KMS-11 (cell line): Measurements from ENCODE around the gene FAHD2A.
"Not testable (repeated sequence)": the region's sequence is repeated elsewhere in the genome, so short reads cannot be mapped to it uniquely, and the experiment has no call there.

Experiments used
- H2AFZ ChIP-seq: fragments of 200-600 bp; sonication (generic); 2 replicates; pipeline ENCODE4 v1.6.1; 2016; ENCODE audit warnings: antibody characterized with exemption, mixed run types, low read depth
- H3K27ac ChIP-seq: fragments of 200-600 bp; sonication (generic); 2 replicates; pipeline ENCODE4 v1.6.1; 2016; ENCODE audit warnings: mild to moderate bottlenecking, mixed run types
- H3K27me3 ChIP-seq: fragments of 200-600 bp; sonication (generic); 2 replicates; pipeline ENCODE4 v1.6.1; 2017; ENCODE audit warnings: mild to moderate bottlenecking, low read depth, mixed run types, moderate library complexity; ENCODE audit not compliant: insufficient read depth
- H3K36me3 ChIP-seq: fragments of 200-600 bp; sonication (generic); 2 replicates; pipeline ENCODE4 v1.6.1; 2017; ENCODE audit warnings: mild to moderate bottlenecking, mixed run types; ENCODE audit not compliant: insufficient read depth
- H3K4me1 ChIP-seq: fragments of 200-600 bp; sonication (generic); 2 replicates; pipeline ENCODE4 v1.6.1; 2016; ENCODE audit warnings: mild to moderate bottlenecking, low read depth, mixed run types; ENCODE audit not compliant: poor library complexity, severe bottlenecking
- H3K4me2 ChIP-seq: fragments of 200-600 bp; sonication (generic); 2 replicates; pipeline ENCODE4 v1.7.0; 2016; ENCODE audit warnings: mild to moderate bottlenecking, mixed run types
- H3K4me3 ChIP-seq: fragments of 200-600 bp; sonication (generic); IDR thresholded peaks from 2 replicates; pipeline ENCODE4 v1.6.1; 2017; ENCODE audit warnings: low read depth, low read length, mixed read lengths; ENCODE audit not compliant: insufficient read depth
- H3K79me2 ChIP-seq: fragments of 200-600 bp; sonication (generic); 2 replicates; pipeline ENCODE4 v1.6.1; 2016; ENCODE audit warnings: low read depth, mixed run types; ENCODE audit not compliant: insufficient read depth
- H3K9ac ChIP-seq: fragments of 200-600 bp; sonication (generic); 2 replicates; pipeline ENCODE4 v1.6.1; 2016; ENCODE audit warnings: mild to moderate bottlenecking, mixed run types
- H4K20me1 ChIP-seq: fragments of 200-600 bp; sonication (generic); 2 replicates; pipeline ENCODE4 v1.6.1; 2016; ENCODE audit warnings: mild to moderate bottlenecking, mixed run types; ENCODE audit not compliant: insufficient read depth
- CTCF ChIP-seq: fragments of 200-600 bp; sonication (generic); conservative IDR thresholded peaks from 2 replicates; pipeline ENCODE4 v1.6.1; 2017; ENCODE audit warnings: low read depth, mild to moderate bottlenecking, antibody characterized with exemption, low read length, moderate library complexity, mixed read lengths

Gene FAHD2A

GRCh38 chr2:95374921-95375471 is 27.5 kb upstream of the FAHD2A start:
- Histone ChIP-seq H2AFZ (no peak overlapping the region), H3K4me3 (no peak overlapping the region), H3K4me1 (no peaks in the 10 kb centered on the region), H3K36me3 (no peaks in the 10 kb centered on the region), H3K27me3 (no peaks in the 10 kb centered on the region), H4K20me1 (no peaks in the 10 kb centered on the region), H3K79me2 (no peaks in the 10 kb centered on the region), H3K9ac (no peak overlapping the region), H3K27ac (no peak overlapping the region), H3K4me2 (no peak overlapping the region)
- TF ChIP-seq CTCF, result no peak

- Histone ChIP-seq H4K20me1 (no peaks in the 10 kb centered on the region), H3K4me3 (no peak overlapping the region), H3K36me3 (no peaks in the 10 kb centered on the region), H2AFZ (no peak overlapping the region), H3K27ac (no peak overlapping the region), H3K4me2 (no peak overlapping the region), H3K9ac (no peak overlapping the region), H3K79me2 (no peaks in the 10 kb centered on the region), H3K27me3 (no peaks in the 10 kb centered on the region), H3K4me1 (no peaks in the 10 kb centered on the region)
- TF ChIP-seq CTCF, result no peak
Observed at GRCh38 chr2:95375532-95376150, 26.9 kb upstream of the FAHD2A start.

DNA sequence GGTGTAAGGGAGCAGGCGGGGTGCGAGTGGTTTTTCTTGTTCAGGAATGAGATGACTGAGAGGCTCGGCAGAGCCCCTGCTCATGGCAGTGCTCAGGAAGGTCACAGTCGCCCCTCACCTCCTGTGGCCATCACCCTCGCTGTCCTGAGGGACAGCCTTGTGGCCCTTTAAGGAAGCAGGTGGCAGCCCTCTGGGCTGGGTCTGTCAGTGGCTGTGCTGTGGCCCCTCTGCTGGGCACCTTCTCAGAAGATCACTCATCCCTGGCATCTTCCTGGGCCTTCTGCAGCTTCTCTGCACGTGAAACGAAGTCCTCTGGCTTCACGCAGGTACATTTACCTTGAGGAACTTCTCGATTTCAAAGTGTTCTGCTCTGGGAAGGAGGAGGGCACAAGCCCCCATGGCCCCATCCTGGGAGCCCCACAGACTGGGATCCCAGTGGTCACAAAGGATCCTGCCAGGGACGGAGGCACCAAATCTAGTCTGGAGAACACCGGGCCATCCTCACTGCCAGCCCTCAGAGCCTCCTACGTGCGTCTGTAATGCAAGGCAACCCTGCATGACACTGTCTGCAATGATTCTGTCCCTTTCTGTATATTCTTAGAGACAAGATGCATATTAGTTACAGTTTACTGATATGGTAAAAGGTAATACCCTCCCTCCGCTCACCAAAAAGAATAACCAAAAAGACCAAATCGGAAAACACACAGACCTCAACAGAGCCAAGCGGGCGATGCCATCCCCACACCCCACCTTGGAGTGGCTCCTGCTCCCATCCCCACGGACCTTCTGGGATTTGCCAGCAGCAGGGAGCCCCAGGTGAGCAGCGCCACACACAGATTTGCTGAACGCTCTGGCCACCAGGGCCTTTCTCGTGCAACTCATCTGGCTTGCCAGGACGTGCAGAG is 25.9 kb upstream of the FAHD2A start:
- H3K36me3 ChIP-seq, result no peaks in the 10 kb centered on the region
- no peak overlapping the region for H3K4me3 ChIP-seq
- no peaks in the 10 kb centered on the region for H3K79me2 ChIP-seq
- no peaks in the 10 kb centered on the region for H3K4me1 ChIP-seq
- H4K20me1 ChIP-seq, result no peaks in the 10 kb centered on the region
- no peak overlapping the region for H3K27ac ChIP-seq
- H3K4me2 ChIP-seq, result no peak overlapping the region
- TF ChIP-seq CTCF, result no peak
- H2AFZ ChIP-seq, result no peak overlapping the region
- no peak overlapping the region for H3K9ac ChIP-seq
- H3K27me3 ChIP-seq, result no peaks in the 10 kb centered on the region

DNA sequence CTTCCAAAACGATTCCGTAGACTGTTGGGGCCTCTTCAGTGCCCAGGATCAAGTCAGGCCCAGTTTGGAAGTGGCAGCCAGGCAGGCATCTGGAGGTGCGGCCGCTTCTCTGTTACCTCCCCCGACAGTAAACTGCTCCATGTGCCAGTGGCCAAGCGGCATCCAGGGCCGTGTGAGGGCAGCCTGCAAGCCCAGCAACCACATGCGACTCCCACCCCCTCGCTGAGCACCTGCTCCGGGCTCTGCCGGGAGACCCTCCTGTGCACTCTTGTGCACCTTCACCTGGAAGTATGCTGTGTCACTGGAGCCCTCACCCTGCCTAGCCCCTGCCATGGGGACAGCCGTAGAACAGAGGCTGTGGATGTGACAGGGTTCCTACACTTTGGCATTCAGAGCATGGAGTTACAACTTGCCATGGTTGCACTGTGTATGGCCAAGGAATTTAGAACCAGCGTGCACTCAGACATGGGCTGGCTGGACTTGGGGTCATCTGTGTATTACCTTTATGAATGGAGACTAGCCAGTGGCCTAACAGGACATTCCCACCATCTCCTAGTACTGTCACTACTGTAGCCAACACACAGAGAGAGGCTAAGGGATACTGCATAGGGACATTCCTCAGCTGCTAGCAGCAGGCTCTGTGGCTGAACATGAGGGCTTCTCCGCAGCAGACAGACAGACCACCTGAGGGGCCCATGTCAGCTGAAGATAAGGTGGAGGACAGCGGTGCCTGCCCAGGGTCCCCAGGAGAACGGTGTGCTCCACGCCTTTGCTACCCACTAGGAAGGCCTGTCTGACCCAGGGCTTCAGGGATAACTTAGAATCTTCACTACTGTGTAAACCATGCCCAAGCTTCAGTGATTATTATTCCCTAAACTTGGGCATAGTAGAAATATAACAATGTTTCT is 25.0 kb upstream of the FAHD2A start:
- H3K9ac ChIP-seq, result no peak overlapping the region
- no peak overlapping the region for H3K27ac ChIP-seq
- no peaks in the 10 kb centered on the region for H3K4me1 ChIP-seq
- H4K20me1 ChIP-seq, result no peaks in the 10 kb centered on the region
- no peaks in the 10 kb centered on the region for H3K27me3 ChIP-seq
- H3K4me2 ChIP-seq, result no peak overlapping the region
- no peak for TF ChIP-seq CTCF
- no peaks in the 10 kb centered on the region for H3K36me3 ChIP-seq
- H3K79me2 ChIP-seq, result no peaks in the 10 kb centered on the region
- H3K4me3 ChIP-seq, result no peak overlapping the region
- H2AFZ ChIP-seq, result no peak overlapping the region

- H3K79me2 ChIP-seq, H3K27ac ChIP-seq, H3K36me3 ChIP-seq, H2AFZ ChIP-seq, H3K27me3 ChIP-seq, H3K4me2 ChIP-seq, H3K4me1 ChIP-seq, H3K9ac ChIP-seq, H3K4me3 ChIP-seq, H4K20me1 ChIP-seq: not testable (repeated sequence)
Observed at GRCh38 chr2:95378281-95378680, 24.2 kb upstream of the FAHD2A start.
